Liver (tissue), 9 donors: ENCODE data around the gene GRIPAP1. TPM values are rescaled to one million over a fixed set of nuclear protein-coding genes. Genes with fewer than 3 reads are reported as not detected.

Source experiments
- DNase-seq: peaks from one replicate; pipeline ENCODE4 v3.0.0-alpha.2; 2017; ENCODE audit warnings: low spot score
- H3K27ac ChIP-seq, 2 donors: one replicate each; pipeline ENCODE4 v1.7.0; 2013; ENCODE audit warnings: inconsistent platforms in 2 of 2, low read length in 2 of 2, control low read depth in 1 of 2, low read depth in 1 of 2, mild to moderate bottlenecking in 1 of 2
- H3K27me3 ChIP-seq, 4 donors: one replicate each; pipeline versions ENCODE4 v1.6.1 to v1.7.0; 2013; ENCODE audit warnings: low read length in 3 of 4, inconsistent platforms in 1 of 4, mild to moderate bottlenecking in 1 of 4, moderate library complexity in 1 of 4; ENCODE audit not compliant: control insufficient read depth in 4 of 4, insufficient read depth in 4 of 4
- H3K36me3 ChIP-seq, 4 donors: one replicate each; pipeline versions ENCODE4 v1.6.1 to v1.7.0; 2013; ENCODE audit warnings: low read length in 3 of 4, mild to moderate bottlenecking in 3 of 4, low read depth in 1 of 4, moderate library complexity in 1 of 4; ENCODE audit not compliant: control insufficient read depth in 4 of 4, insufficient read depth in 3 of 4
- H3K4me1 ChIP-seq, 4 donors: one replicate each; pipeline versions ENCODE4 v1.6.1 to v1.7.0; 2013; ENCODE audit warnings: low read length in 3 of 4, mild to moderate bottlenecking in 3 of 4, moderate library complexity in 1 of 4; ENCODE audit not compliant: control insufficient read depth in 4 of 4, insufficient read depth in 4 of 4
- H3K4me3 ChIP-seq, 3 donors: one replicate each; pipeline versions ENCODE4 v1.6.1 to v1.7.0; 2013; ENCODE audit warnings: low read length in 3 of 3, control low read depth in 1 of 3, low read depth in 1 of 3, mild to moderate bottlenecking in 1 of 3
- H3K9ac ChIP-seq, 2 donors: one replicate each; pipeline ENCODE4 v1.7.0; 2013; ENCODE audit warnings: low read length in 2 of 2, mild to moderate bottlenecking in 2 of 2, moderate library complexity in 2 of 2, control low read depth in 1 of 2, low read depth in 1 of 2
- H3K9me3 ChIP-seq, 4 donors: one replicate each; pipeline versions ENCODE4 v1.6.1 to v1.7.0; 2013; ENCODE audit warnings: low read length in 3 of 4; ENCODE audit not compliant: control insufficient read depth in 4 of 4
- CTCF ChIP-seq: fragments of 150-350 bp; IDR thresholded peaks from 2 replicates; pipeline ENCODE4 v1.5.1; 2017; ENCODE audit warnings: improper control_type of control experiment, low read depth, low read length; ENCODE audit not compliant: missing input control
- EGR1 ChIP-seq, 2 donors: IDR thresholded peaks; 2 replicates each; pipeline ENCODE4 v1.6.1; 2016 to 2018; ENCODE audit warnings: antibody characterized with exemption in 2 of 2, low read depth in 2 of 2
- FOXA1 ChIP-seq: IDR thresholded peaks from 2 replicates; pipeline ENCODE4 v1.6.1; 2016; ENCODE audit warnings: antibody characterized with exemption
- FOXA2 ChIP-seq: IDR thresholded peaks from 2 replicates; pipeline ENCODE4 v1.6.1; 2016; ENCODE audit warnings: antibody characterized with exemption
- GABPA ChIP-seq, 2 donors: IDR thresholded peaks in 1 of 2; conservative IDR thresholded peaks in 1 of 2; 2 replicates each; pipeline ENCODE4 v1.6.1; 2016; ENCODE audit warnings: antibody characterized with exemption in 2 of 2, mild to moderate bottlenecking in 1 of 2, moderate library complexity in 1 of 2
- HNF4A ChIP-seq, 2 donors: conservative IDR thresholded peaks; 2 replicates each; pipeline ENCODE4 v1.6.1; 2016; ENCODE audit warnings: antibody characterized with exemption in 2 of 2, mild to moderate bottlenecking in 2 of 2
- HNF4G ChIP-seq: IDR thresholded peaks from 2 replicates; pipeline ENCODE4 v1.6.1; 2016; ENCODE audit warnings: antibody characterized with exemption
- JUND ChIP-seq, 2 donors: IDR thresholded peaks; 2 replicates each; pipeline ENCODE4 v1.6.1; 2016; ENCODE audit warnings: antibody characterized with exemption in 2 of 2
- NR2F2 ChIP-seq: IDR thresholded peaks from 2 replicates; pipeline ENCODE4 v1.6.1; 2016; ENCODE audit warnings: antibody characterized with exemption
- RAD21 ChIP-seq, 2 donors: IDR thresholded peaks; 2 replicates each; pipeline ENCODE4 v1.6.1; 2016; ENCODE audit warnings: antibody characterized with exemption in 2 of 2, mild to moderate bottlenecking in 2 of 2
- SP1 ChIP-seq: IDR thresholded peaks from 2 replicates; pipeline ENCODE4 v1.6.1; 2018; ENCODE audit warnings: antibody characterized with exemption, mild to moderate bottlenecking
- TAF1 ChIP-seq: conservative IDR thresholded peaks from 2 replicates; pipeline ENCODE4 v1.6.1; 2016; ENCODE audit warnings: antibody characterized with exemption, mild to moderate bottlenecking
- YY1 ChIP-seq: IDR thresholded peaks from 2 replicates; pipeline ENCODE4 v1.6.1; 2016; ENCODE audit warnings: antibody characterized with exemption, mild to moderate bottlenecking
- WGBS: extraction: QIAGEN DNeasy Blood & Tissue Kit; methylation state at CpG from one replicate; pipeline ENCODE4 v1.1.7; 2013; 5-methylcytosine and 5-hydroxymethylcytosine counted together
- polyA plus RNA-seq, 2 donors: library from polyadenylated mRNA; stranded (reverse) in 1 of 2; unstranded in 1 of 2; fragments of 200-250 nt in 1 of 2; fragments of >200 nt in 1 of 2; fragmentation: Nextera tagmentation in 1 of 2; extraction: Ambion mirVana in 1 of 2; gene quantifications; one replicate each; pipeline versions ENCODE4 v1.2.1 to v1.2.3, GENCODE V29; 2013 to 2015
- total RNA-seq, 2 donors: library from RNA; depleted of rRNA; stranded (reverse); fragments of >200 nt; gene quantifications; one replicate each; pipeline ENCODE4 v1.2.3, GENCODE V29; 2014
- TF ChIP-seq, protein P1 (sequence below): IDR thresholded peaks from 2 replicates; pipeline ENCODE4 v1.6.1; 2016; ENCODE audit warnings: antibody characterized with exemption, mild to moderate bottlenecking
- TF ChIP-seq, protein P2 (sequence below): IDR thresholded peaks from 2 replicates; pipeline ENCODE4 v1.6.1; 2016; ENCODE audit warnings: antibody characterized with exemption
- TF ChIP-seq, protein P3 (sequence below): IDR thresholded peaks from 2 replicates; pipeline ENCODE4 v1.6.1; 2016; ENCODE audit warnings: antibody characterized with exemption
- TF ChIP-seq, protein P4 (sequence below): IDR thresholded peaks from 2 replicates; pipeline ENCODE4 v1.6.1; 2016; ENCODE audit warnings: antibody characterized with exemption
- donor health status: healthy.
- donor health status: healthy.
- donor health status: healthy.
- donor health status: healthy.
- donor health status: healthy.

GRIPAP1 gene
- total and polyA plus RNA-seq, 4 donors = 14.1 to 21.3 (median 16.4) TPM

DNA sequence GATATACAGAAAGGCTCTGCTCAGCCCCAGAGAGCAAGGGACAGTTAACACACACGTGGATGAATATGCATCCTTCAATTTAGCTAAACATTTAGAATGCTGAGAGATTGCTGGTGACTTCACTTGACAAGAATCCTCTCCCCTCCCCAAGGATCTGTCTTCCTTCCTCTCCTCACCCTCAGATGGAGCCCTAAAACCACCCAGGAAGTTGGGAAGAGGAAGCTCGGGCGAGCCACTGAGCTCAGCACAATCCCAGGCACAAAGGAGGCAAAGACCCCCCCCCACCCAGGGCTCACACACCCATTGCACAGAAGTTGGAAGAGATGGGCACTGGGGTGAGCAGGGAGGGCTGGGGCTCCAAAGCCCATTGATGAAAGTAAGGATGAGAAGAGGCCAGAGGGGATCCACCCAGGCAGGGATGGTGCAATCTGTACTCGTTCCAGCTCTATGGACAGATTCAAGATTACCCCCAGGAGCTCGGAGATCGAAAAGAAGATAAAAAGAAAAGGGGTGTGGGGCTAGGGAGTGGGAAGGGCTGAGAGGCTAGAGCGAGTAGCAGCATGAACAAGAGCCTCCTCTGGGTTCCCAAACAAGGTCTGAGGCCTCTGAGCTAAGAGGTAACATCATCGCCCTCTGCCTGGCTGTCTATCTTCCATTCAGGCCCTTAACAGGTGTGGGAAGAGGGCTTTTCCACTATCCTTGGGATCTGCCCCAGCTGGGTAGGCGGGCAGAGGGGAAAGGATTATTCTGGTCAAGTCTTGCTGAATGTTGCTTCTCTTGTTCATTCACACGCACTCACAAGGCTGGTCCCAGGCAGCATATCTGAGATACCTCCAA lies 39.9 kb upstream of the GRIPAP1 start:
- peaks cover 5 to 24% (median 12%) of the 10 kb centered on the region in 4 donors for H3K4me1 ChIP-seq
- no peaks in the 10 kb centered on the region for H3K27me3 ChIP-seq
- peak overlapping the region; percentile 88 to 93 for H3K9ac ChIP-seq
- peak overlapping the region; percentile 11 to 82 (median 71) for H3K4me3 ChIP-seq
- peak overlapping the region; percentile 94 to 96 for H3K27ac ChIP-seq
- 6% methylated on average over 10 of the region's 10 CpGs for WGBS
- H3K9me3 ChIP-seq = no peaks in the 10 kb centered on the region
- DNase-seq = no peak
- peaks cover 5 to 14% (median 12%) of the 10 kb centered on the region in 4 donors for H3K36me3 ChIP-seq
- no peak for TF ChIP-seq FOXA1
- TF ChIP-seq, protein P1, sequence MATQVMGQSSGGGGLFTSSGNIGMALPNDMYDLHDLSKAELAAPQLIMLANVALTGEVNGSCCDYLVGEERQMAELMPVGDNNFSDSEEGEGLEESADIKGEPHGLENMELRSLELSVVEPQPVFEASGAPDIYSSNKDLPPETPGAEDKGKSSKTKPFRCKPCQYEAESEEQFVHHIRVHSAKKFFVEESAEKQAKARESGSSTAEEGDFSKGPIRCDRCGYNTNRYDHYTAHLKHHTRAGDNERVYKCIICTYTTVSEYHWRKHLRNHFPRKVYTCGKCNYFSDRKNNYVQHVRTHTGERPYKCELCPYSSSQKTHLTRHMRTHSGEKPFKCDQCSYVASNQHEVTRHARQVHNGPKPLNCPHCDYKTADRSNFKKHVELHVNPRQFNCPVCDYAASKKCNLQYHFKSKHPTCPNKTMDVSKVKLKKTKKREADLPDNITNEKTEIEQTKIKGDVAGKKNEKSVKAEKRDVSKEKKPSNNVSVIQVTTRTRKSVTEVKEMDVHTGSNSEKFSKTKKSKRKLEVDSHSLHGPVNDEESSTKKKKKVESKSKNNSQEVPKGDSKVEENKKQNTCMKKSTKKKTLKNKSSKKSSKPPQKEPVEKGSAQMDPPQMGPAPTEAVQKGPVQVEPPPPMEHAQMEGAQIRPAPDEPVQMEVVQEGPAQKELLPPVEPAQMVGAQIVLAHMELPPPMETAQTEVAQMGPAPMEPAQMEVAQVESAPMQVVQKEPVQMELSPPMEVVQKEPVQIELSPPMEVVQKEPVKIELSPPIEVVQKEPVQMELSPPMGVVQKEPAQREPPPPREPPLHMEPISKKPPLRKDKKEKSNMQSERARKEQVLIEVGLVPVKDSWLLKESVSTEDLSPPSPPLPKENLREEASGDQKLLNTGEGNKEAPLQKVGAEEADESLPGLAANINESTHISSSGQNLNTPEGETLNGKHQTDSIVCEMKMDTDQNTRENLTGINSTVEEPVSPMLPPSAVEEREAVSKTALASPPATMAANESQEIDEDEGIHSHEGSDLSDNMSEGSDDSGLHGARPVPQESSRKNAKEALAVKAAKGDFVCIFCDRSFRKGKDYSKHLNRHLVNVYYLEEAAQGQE = no peak
- no peak for TF ChIP-seq HNF4G
- no peak for TF ChIP-seq JUND (IDR thresholded peaks at IDR 0.05)
- no peak for TF ChIP-seq SP1
- TF ChIP-seq YY1 = no peak
- TF ChIP-seq, protein P2, sequence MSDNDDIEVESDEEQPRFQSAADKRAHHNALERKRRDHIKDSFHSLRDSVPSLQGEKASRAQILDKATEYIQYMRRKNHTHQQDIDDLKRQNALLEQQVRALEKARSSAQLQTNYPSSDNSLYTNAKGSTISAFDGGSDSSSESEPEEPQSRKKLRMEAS = no peak
- no peak for TF ChIP-seq NR2F2
- no peak for TF ChIP-seq RAD21 (IDR thresholded peaks at IDR 0.05)
- no peak for TF ChIP-seq CTCF
- TF ChIP-seq EGR1 (IDR thresholded peaks at IDR 0.05; ENCODE audit: low read depth in 2 of 2) = no peak
- TF ChIP-seq HNF4A (conservative IDR thresholded peaks at IDR 0.05) = no peak
- TF ChIP-seq FOXA2 = no peak
- TF ChIP-seq GABPA (IDR thresholded peaks at IDR 0.05 in 1 of 2, conservative IDR thresholded peaks at IDR 0.05 in 1 of 2) = no peak
- TF ChIP-seq, protein P3, sequence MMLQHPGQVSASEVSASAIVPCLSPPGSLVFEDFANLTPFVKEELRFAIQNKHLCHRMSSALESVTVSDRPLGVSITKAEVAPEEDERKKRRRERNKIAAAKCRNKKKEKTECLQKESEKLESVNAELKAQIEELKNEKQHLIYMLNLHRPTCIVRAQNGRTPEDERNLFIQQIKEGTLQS = no peak
- no peak for TF ChIP-seq TAF1
- TF ChIP-seq, protein P4, sequence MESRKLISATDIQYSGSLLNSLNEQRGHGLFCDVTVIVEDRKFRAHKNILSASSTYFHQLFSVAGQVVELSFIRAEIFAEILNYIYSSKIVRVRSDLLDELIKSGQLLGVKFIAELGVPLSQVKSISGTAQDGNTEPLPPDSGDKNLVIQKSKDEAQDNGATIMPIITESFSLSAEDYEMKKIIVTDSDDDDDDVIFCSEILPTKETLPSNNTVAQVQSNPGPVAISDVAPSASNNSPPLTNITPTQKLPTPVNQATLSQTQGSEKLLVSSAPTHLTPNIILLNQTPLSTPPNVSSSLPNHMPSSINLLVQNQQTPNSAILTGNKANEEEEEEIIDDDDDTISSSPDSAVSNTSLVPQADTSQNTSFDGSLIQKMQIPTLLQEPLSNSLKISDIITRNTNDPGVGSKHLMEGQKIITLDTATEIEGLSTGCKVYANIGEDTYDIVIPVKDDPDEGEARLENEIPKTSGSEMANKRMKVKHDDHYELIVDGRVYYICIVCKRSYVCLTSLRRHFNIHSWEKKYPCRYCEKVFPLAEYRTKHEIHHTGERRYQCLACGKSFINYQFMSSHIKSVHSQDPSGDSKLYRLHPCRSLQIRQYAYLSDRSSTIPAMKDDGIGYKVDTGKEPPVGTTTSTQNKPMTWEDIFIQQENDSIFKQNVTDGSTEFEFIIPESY = no peak
